Fibroblast of the aortic adventitia (primary cell): ENCODE data around the gene CDC42EP5. TPM values are rescaled to one million over a fixed set of nuclear protein-coding genes. Genes with fewer than 3 reads are reported as not detected.

Source experiments
- DNase-seq: peaks from one replicate; pipeline ENCODE4 v3.0.0-alpha.2; 2010; ENCODE audit warnings: low read depth
- H3K4me3 ChIP-seq: 2 replicates; pipeline ENCODE4 v1.5.1; 2011; ENCODE audit warnings: low read depth, mild to moderate bottlenecking, control low read depth, low read length, moderate library complexity
- total RNA-seq: library from RNA; depleted of rRNA; stranded (reverse); fragments of >200 nt; gene quantifications from 2 replicates; pipeline ENCODE4 v1.2.3, GENCODE V29; 2012; ENCODE audit warnings: low replicate concordance
- TF ChIP-seq, protein P1 (sequence below): IDR thresholded peaks from 2 replicates; pipeline ENCODE4 v1.5.1; 2011; ENCODE audit warnings: mild to moderate bottlenecking, low read length, control low read depth, inconsistent platforms; ENCODE audit not compliant: insufficient read depth

Gene CDC42EP5
- total RNA-seq, 1 donor: 7.9 TPM

DNA sequence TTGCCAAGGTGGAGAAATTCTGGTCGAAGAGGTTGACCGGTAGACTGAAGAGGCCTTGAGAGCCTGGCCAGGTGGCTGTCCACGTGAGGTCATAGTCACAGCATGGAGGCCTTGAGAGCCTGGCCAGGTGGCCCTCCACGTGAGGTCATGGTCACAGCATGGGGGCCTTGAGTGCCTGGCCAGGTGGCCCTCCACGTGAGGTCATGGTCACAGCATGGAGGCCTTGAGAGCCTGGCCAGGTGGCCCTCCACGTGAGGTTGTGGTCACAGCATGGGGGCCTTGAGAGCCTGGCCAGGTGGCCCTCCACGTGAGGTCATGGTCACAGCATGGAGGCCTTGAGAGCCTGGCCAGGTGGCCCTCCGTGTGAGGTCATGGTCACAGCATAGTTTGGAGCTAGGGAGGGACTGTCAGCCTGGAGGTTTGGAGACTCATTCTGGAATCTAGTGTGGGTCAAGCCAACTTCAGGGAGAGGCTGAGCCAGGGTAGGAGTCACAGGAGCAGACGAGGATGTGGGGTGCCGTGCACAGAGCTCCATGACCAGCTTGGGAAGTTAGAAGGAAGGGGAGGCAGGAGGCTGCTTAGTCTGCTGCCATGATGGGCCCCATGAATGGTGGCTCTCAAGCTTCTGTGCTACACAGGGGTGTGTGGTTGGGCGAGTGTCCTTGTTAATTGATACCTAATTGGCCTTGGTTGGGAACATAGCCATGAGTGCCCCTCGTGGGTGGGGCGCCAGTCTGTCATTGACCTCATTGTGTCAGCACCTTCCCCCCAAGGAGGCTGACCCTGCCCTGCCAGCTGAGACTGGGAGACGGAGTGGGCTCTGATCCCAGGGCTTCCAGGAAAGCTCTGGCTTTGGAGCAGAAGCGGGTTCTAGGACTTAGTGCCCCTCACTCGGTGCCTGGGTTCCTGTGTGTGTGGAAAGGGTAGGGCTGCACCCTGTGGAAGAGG, 13.5 kb downstream of the CDC42EP5 start:
- TF ChIP-seq, protein P1, sequence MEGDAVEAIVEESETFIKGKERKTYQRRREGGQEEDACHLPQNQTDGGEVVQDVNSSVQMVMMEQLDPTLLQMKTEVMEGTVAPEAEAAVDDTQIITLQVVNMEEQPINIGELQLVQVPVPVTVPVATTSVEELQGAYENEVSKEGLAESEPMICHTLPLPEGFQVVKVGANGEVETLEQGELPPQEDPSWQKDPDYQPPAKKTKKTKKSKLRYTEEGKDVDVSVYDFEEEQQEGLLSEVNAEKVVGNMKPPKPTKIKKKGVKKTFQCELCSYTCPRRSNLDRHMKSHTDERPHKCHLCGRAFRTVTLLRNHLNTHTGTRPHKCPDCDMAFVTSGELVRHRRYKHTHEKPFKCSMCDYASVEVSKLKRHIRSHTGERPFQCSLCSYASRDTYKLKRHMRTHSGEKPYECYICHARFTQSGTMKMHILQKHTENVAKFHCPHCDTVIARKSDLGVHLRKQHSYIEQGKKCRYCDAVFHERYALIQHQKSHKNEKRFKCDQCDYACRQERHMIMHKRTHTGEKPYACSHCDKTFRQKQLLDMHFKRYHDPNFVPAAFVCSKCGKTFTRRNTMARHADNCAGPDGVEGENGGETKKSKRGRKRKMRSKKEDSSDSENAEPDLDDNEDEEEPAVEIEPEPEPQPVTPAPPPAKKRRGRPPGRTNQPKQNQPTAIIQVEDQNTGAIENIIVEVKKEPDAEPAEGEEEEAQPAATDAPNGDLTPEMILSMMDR: no peak
- no peak for DNase-seq
- no peak overlapping the region for H3K4me3 ChIP-seq

DNA sequence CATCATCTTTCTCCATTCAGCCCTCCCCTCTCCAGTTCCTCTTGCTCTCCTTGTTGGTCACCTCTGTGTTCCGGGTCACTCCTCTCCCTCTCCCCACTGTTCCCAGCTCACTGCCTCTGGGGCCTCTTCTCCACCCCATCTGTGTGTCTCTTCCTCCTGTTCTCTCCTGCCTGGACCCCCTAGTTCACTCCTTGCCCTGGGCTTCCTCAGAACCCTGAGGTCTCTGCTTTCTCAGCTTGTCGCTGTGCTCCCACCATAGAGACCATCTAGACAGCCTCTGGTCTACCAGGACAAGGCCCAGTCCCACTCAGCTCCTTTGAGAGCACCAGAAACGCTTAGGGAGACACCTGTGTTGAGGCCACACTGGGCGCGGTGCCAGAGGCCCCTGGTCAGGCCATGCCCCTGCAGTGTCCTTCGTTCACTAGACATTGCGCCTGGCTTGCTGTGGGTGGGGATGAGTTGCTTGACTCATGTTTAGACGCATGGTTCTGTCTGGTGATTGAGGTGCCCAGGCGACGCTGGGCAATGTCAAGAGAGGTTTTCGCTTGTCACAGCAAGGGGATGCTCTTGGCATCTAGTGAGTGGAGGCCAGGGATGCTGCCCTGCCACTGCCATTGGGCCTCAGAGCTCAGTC, 14.3 kb downstream of the CDC42EP5 start:
- TF ChIP-seq, protein P1: no peak
- no peak overlapping the region for H3K4me3 ChIP-seq
- no peak for DNase-seq

DNA sequence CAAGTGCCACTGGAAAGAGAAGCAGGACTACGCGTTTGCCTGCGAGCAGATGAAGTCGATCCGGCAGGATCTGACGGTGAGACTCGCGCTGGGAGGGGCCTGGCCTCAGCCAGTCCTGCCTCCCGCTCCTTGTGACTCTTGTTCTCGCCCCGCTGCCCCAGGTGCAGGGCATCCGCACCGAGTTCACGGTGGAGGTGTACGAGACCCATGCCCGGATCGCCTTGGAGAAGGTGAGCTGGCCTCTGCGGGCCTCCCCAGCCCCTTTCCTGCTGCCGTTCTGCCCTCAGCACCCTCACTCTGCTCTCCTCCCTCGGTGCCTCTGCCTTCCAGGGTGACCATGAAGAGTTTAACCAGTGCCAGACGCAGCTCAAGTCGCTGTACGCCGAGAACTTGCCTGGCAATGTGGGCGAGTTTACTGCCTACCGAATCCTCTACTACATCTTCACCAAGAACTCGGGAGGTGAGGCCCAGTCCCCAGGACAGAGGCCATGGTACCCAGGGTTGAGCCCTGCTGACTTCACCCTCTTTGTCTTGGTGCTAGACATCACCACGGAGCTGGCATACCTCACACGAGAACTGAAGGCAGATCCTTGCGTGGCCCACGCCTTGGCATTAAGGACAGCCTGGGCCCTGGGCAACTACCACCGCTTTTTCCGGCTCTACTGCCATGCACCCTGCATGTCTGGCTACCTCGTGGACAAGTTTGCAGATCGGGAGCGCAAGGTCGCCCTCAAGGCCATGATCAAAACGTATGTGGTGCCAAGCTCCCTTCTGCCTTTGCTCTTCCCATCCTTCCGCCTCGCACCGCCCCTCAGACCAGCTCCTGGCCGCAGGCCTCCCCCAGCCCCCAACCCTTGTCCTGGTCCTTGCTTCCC, 15.1 kb downstream of the CDC42EP5 start:
- no peak for DNase-seq
- no peak overlapping the region for H3K4me3 ChIP-seq
- TF ChIP-seq, protein P1: no peak

DNA sequence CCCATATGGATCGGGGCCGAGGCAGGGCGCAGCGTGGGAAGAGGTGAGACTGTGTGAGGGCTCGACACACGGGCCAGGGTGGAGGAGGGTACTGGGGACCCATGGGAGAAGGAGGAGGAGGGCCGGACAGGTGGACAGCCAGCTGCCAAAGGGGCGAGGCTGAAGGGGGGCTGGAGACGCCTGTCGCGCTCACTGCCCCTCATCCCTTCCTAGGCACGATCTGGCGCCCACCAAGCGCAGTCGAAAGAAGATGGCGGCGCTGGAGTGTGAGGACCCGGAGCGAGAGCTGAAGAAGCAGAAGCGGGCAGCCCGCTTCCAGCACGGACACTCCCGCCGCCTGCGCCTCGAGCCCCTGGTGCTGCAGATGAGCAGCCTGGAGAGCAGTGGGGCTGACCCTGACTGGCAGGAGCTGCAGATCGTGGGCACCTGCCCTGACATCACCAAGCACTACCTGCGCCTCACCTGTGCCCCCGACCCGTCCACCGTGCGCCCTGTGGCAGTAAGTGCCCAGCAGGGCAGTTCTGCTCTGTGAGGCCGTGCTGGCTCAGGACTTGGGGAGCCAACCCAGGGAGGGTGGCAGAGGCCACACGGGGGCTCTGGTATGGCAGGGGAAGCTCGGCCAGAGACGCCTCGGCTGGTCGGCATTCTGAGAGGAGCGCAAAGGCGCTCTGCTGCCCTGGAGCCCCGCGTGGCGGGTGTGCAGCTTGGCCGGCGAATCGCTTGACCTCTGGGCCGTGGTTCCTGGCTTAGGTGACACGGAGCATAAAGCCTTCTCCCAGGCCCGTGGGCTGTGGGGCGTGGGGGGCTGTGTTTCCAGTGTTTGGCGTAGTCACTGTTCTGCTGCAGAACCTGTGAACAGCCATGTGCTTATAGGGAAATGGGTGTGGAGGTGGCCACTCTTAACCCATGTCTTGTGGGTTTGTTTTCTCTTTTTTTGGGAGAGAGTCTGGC, 16.4 kb downstream of the CDC42EP5 start:
- TF ChIP-seq, protein P1: no peak
- H3K4me3 ChIP-seq: no peak overlapping the region
- DNase-seq: no peak

DNA sequence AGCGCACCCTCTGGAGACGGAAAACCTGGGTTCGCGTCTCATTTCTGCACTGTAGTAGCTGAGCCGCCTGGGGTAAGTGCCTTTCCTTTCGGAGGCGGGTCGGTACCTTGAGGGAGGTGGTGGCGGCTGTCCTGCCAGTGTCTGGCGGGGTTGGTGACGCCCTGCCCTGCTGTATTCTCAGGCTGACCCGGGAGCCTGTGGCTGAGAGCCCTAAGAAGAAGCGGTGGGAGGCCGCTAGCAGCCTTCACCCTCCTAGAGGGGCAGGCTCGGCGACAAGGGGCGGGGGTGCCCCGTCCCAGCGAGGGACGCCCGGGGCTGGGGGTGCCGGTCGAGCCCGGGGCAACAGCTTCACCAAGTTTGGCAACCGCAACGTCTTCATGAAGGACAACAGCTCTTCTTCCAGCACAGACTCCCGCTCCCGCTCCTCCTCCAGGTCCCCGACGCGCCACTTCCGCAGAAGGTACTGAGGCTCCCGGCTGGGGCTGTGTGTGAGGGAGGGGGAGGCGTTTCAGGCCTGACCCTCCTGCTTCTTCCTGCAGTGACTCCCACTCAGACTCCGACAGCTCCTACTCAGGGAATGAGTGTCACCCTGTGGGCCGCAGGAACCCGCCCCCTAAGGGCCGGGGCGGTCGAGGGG, 17.2 kb downstream of the CDC42EP5 start:
- no peak for DNase-seq
- no peak overlapping the region for H3K4me3 ChIP-seq
- TF ChIP-seq, protein P1: no peak
